SK-N-SH (cell line): ENCODE measurements around the gene LRR1. TPM values are rescaled to one million over a fixed set of nuclear protein-coding genes. Genes with fewer than 3 reads are reported as not detected.

Experiments
- CTCF ChIA-PET: fragments of 300-600, 350-600 bp; formaldehyde crosslinking; extraction: SDS; loops from one replicate; lab custom pipeline; 2021; lab: Yijun Ruan, JAX
- POLR2A ChIA-PET: fragments of 350-600 bp; sonication (Branson Sonifier 250); formaldehyde crosslinking; extraction: SDS; loops from one replicate; lab custom pipeline; 2020; ENCODE audit warnings: antibody characterized with exemption, inconsistent platforms; lab: Yijun Ruan, JAX
- DNase-seq: peaks from one replicate; pipeline ENCODE4 v3.0.0; 2012
- H2AFZ ChIP-seq: fragments of 200-600 bp; sonication (generic); 2 replicates; pipeline ENCODE4 v1.8.1; 2016; ENCODE audit warnings: antibody characterized with exemption, mild to moderate bottlenecking, low read depth
- H3F3A ChIP-seq: fragments of 200-600 bp; sonication (generic); replicated peaks from 2 replicates; pipeline ENCODE3; 2016; ENCODE audit warnings: antibody characterized with exemption, mild to moderate bottlenecking; ENCODE audit not compliant: insufficient read depth
- H3K27ac ChIP-seq, 2 experiments: fragments of 200-500 bp in 1 of 2; fragments of 200-600 bp in 1 of 2; sonication (Bioruptor generic) in 1 of 2; sonication (generic), shearing (Covaris generic) in 1 of 2; 2 replicates each; pipeline versions ENCODE4 v1.5.1 to v1.6.1; 2014 to 2016; ENCODE audit warnings: low read depth in 2 of 2, inconsistent platforms in 1 of 2, low read length in 1 of 2, mild to moderate bottlenecking in 1 of 2, mixed read lengths in 1 of 2
- H3K27me3 ChIP-seq: fragments of 200-600 bp; sonication (generic), shearing (Covaris generic); 2 replicates; pipeline ENCODE4 v1.6.1; 2016; ENCODE audit warnings: mixed run types; ENCODE audit not compliant: insufficient read depth
- H3K36me3 ChIP-seq, 2 experiments: fragments of 200-500 bp in 1 of 2; fragments of 200-600 bp in 1 of 2; sonication (Bioruptor generic) in 1 of 2; sonication (generic) in 1 of 2; replicated peaks in 1 of 2; 2 replicates each; pipeline versions ENCODE3 to v1.5.1; 2014 to 2016; ENCODE audit warnings: low read length in 1 of 2, mild to moderate bottlenecking in 1 of 2; ENCODE audit not compliant: insufficient read depth in 2 of 2, control insufficient read depth in 1 of 2
- H3K4me1 ChIP-seq, 2 experiments: fragments of 200-500 bp in 1 of 2; fragments of 200-600 bp in 1 of 2; sonication (Bioruptor generic) in 1 of 2; sonication (generic), shearing (Covaris generic) in 1 of 2; 2 replicates each; pipeline versions ENCODE4 v1.5.1 to v1.6.1; 2014 to 2016; ENCODE audit warnings: low read depth in 1 of 2, low read length in 1 of 2, mixed run types in 1 of 2; ENCODE audit not compliant: insufficient read depth in 2 of 2, control insufficient read depth in 1 of 2
- H3K4me2 ChIP-seq: fragments of 200-600 bp; sonication (generic), shearing (Covaris generic); 2 replicates; pipeline ENCODE4 v1.6.1; 2017; ENCODE audit warnings: mixed run types
- H3K4me3 ChIP-seq, 2 experiments: fragments of 200-500 bp in 1 of 2; fragments of 200-600 bp in 1 of 2; sonication (Bioruptor generic) in 1 of 2; sonication (generic), shearing (Covaris generic) in 1 of 2; 2 replicates each; pipeline versions ENCODE4 v1.5.1 to v1.8.1; 2014 to 2016; ENCODE audit warnings: low read depth in 2 of 2, inconsistent platforms in 1 of 2, low read length in 1 of 2, mild to moderate bottlenecking in 1 of 2, mixed read lengths in 1 of 2, moderate library complexity in 1 of 2
- H3K79me2 ChIP-seq: fragments of 200-600 bp; sonication (generic); 2 replicates; pipeline ENCODE4 v1.8.1; 2017; ENCODE audit warnings: mild to moderate bottlenecking; ENCODE audit not compliant: insufficient read depth
- H3K9ac ChIP-seq: fragments of 200-600 bp; sonication (generic); 2 replicates; pipeline ENCODE4 v1.6.1; 2017; ENCODE audit warnings: mixed run types
- H3K9me2 ChIP-seq: fragments of 200-600 bp; sonication (generic); 2 replicates; pipeline ENCODE4 v1.6.1; 2017; ENCODE audit warnings: mixed run types
- H3K9me3 ChIP-seq: fragments of 200-600 bp; sonication (generic); 2 replicates; pipeline ENCODE4 v1.6.1; 2017; ENCODE audit warnings: mixed run types, mild to moderate bottlenecking, moderate library complexity
- H4K20me1 ChIP-seq: fragments of 200-600 bp; sonication (generic); 2 replicates; pipeline ENCODE4 v1.6.1; 2017; ENCODE audit warnings: mild to moderate bottlenecking, mixed run types; ENCODE audit not compliant: insufficient read depth
- CHD2 ChIP-seq: fragments of 150-350 bp; IDR thresholded peaks from 2 replicates; pipeline ENCODE4 v1.6.1; 2018; ENCODE audit warnings: low read length; ENCODE audit not compliant: partially characterized antibody
- EZH2phosphoT487 ChIP-seq: fragments of 200-600 bp; sonication (generic); IDR thresholded peaks from 2 replicates; pipeline ENCODE4 v1.6.1; 2017; ENCODE audit warnings: low read depth, mixed run types, mild to moderate bottlenecking, antibody characterized with exemption, moderate library complexity, borderline replicate concordance
- FOSL2 ChIP-seq: IDR thresholded peaks from 2 replicates; pipeline ENCODE4 v1.4.0; 2012; ENCODE audit warnings: low read depth, mild to moderate bottlenecking, moderate library complexity, borderline replicate concordance
- FOXJ3 ChIP-seq: sonication (generic); formaldehyde crosslinking; IDR thresholded peaks from 2 replicates; pipeline ENCODE4 v1.5.1; 2020; ENCODE audit warnings: mild to moderate bottlenecking, missing genetic modification reagents
- GABPA ChIP-seq: IDR thresholded peaks from 2 replicates; pipeline ENCODE4 v1.4.0; 2012; ENCODE audit warnings: low read depth, mild to moderate bottlenecking
- GATA2 ChIP-seq: sonication (generic); formaldehyde crosslinking; IDR thresholded peaks from 2 replicates; pipeline ENCODE4 v1.5.0; 2020; ENCODE audit warnings: mild to moderate bottlenecking, missing genetic modification reagents
- MEF2A ChIP-seq: IDR thresholded peaks from 2 replicates; pipeline ENCODE4 v1.4.0; 2012; ENCODE audit warnings: low read depth, borderline replicate concordance
- NFIC ChIP-seq: IDR thresholded peaks from 2 replicates; pipeline ENCODE4 v1.4.0; 2012; ENCODE audit warnings: borderline replicate concordance
- PBX3 ChIP-seq: IDR thresholded peaks from 2 replicates; pipeline ENCODE4; 2012
- RAD21 ChIP-seq: IDR thresholded peaks from 2 replicates; pipeline ENCODE4 v1.6.1; 2012; ENCODE audit warnings: mild to moderate bottlenecking, low read length
- RCOR1 ChIP-seq: fragments of 150-350 bp; IDR thresholded peaks from 2 replicates; pipeline ENCODE4 v1.6.1; 2017; ENCODE audit warnings: antibody characterized with exemption, low read length
- RXRA ChIP-seq: IDR thresholded peaks from 2 replicates; pipeline ENCODE4 v1.4.0; 2012; ENCODE audit warnings: low read depth, mild to moderate bottlenecking, borderline replicate concordance
- TAF1 ChIP-seq: IDR thresholded peaks from 2 replicates; pipeline ENCODE4 v1.6.1; 2012; ENCODE audit warnings: low read depth, mild to moderate bottlenecking, low read length, moderate library complexity, borderline replicate concordance
- TCF12 ChIP-seq: IDR thresholded peaks from 2 replicates; pipeline ENCODE4 v1.4.0; 2012
- TEAD4 ChIP-seq: IDR thresholded peaks from 2 replicates; pipeline ENCODE4 v1.4.0; 2012; ENCODE audit warnings: mild to moderate bottlenecking, borderline replicate concordance; ENCODE audit not compliant: insufficient read depth
- USF1 ChIP-seq: IDR thresholded peaks from 2 replicates; pipeline ENCODE4 v1.4.0; 2012; ENCODE audit warnings: low read depth, borderline replicate concordance
- ZBTB33 ChIP-seq: IDR thresholded peaks from 2 replicates; pipeline ENCODE4 v1.4.0; 2012; ENCODE audit warnings: low read depth, borderline replicate concordance
- WGBS: methylation state at CpG from one replicate; pipeline ENCODE4 v1.1.6; 2017; ENCODE audit warnings: low lambda C conversion rate; 5-methylcytosine and 5-hydroxymethylcytosine counted together
- polyA plus RNA-seq, 3 experiments: library from polyadenylated mRNA; depleted of rRNA; stranded (reverse); fragments of >200 nt; gene quantifications; 2 replicates each; pipeline ENCODE4 v1.2.3, GENCODE V29; 2012

Gene LRR1
- polyA plus RNA-seq, 1 of the 3 experiments (the other 2 are of a cell fraction), result 9.3 TPM

DNA sequence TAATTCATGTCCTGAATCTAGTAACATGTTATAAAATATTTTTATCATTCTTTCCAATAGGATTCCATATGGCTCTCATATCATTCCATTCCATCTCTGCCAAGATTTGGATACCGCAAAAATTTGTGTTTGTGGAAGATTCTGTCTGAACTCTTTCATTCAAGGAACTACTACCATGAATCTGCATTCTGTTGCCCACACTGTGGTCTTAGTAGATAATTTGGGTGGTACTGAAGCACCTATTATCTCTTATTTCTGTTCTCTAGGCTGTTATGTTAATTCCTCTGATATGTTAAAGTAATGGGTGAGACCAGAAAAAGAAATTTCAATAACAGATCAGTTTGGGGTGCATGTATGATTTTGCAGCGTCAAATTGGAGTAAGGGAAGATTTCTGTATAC, 15.5 kb downstream of the LRR1 start:
- no peak for DNase-seq
- H3K4me3 ChIP-seq, result no peak overlapping the region
- no peak for TF ChIP-seq MEF2A
- no peak for TF ChIP-seq TAF1
- TF ChIP-seq RAD21, result no peak
- CTCF ChIA-PET, result interaction anchor here (1.2 to 1.5 kb wide), 2 partner anchors 16 to 27 kb away, joined by 3 to 6 read pairs; partner anchors contain the start of gene LRR1
- H3K9me2 ChIP-seq, result no peaks in the 10 kb centered on the region
- H3K9me3 ChIP-seq, result no peaks in the 10 kb centered on the region
- POLR2A ChIA-PET, result no interaction called here
- H3K27ac ChIP-seq, result no peak overlapping the region
- H3K4me2 ChIP-seq, result no peak overlapping the region
- H3K36me3 ChIP-seq, result peaks cover 16 to 33% of the 10 kb centered on the region in 2 experiments
- H4K20me1 ChIP-seq, result peaks cover 9% of the 10 kb centered on the region
- WGBS, result 84% methylated on average over 2 of the region's 2 CpGs
- H2AFZ ChIP-seq, result no peak overlapping the region
- H3K9ac ChIP-seq, result no peak overlapping the region
- H3K27me3 ChIP-seq, result no peaks in the 10 kb centered on the region
- H3K79me2 ChIP-seq, result peaks cover 42% of the 10 kb centered on the region
- H3F3A ChIP-seq, result peaks cover 38% of the 10 kb centered on the region
- H3K4me1 ChIP-seq, result peaks cover under 1 to 16% of the 10 kb centered on the region in 2 experiments

GRCh38 chr14:49615776-49616175, 17.0 kb downstream of the LRR1 start:
- TF ChIP-seq GABPA (no peak), TCF12 (no peak), CHD2 (no peak)
- peaks cover 14% of the 10 kb centered on the region for H4K20me1 ChIP-seq
- H3K4me2 ChIP-seq, result no peak overlapping the region
- peaks cover 4 to 16% of the 10 kb centered on the region in 2 experiments for H3K4me1 ChIP-seq
- H3K9ac ChIP-seq, result no peak overlapping the region
- peaks cover 38% of the 10 kb centered on the region for H3F3A ChIP-seq
- H3K4me3 ChIP-seq, result no peak overlapping the region
- H3K79me2 ChIP-seq, result peaks cover 52% of the 10 kb centered on the region
- H3K36me3 ChIP-seq, result peaks cover 16 to 34% of the 10 kb centered on the region in 2 experiments
- H3K27me3 ChIP-seq, result no peaks in the 10 kb centered on the region
- ChIA-PET CTCF (interaction anchor here (1.5 kb wide), 1 partner anchor 29 kb away, joined by 6 read pairs; no protein-coding TSS in a partner anchor), POLR2A (no interaction called here)
- H3K27ac ChIP-seq, result no peak overlapping the region
- no peak overlapping the region for H2AFZ ChIP-seq
- 95% methylated on average over 6 of the region's 6 CpGs for WGBS
- H3K9me2 ChIP-seq, result no peaks in the 10 kb centered on the region
- no peak for DNase-seq
- no peaks in the 10 kb centered on the region for H3K9me3 ChIP-seq

- ChIA-PET POLR2A (no interaction called here), CTCF (interaction anchor here (1.4 kb wide), 1 partner anchor 157 kb away, joined by 3 read pairs; no protein-coding TSS in a partner anchor)
- H3K9ac ChIP-seq, result no peak overlapping the region
- peaks cover 16 to 17% of the 10 kb centered on the region in 2 experiments for H3K4me1 ChIP-seq
- H3K27me3 ChIP-seq, result no peaks in the 10 kb centered on the region
- H3K27ac ChIP-seq, result peak overlapping the region in 1 of 2 experiments; percentile 10; a peak in 1 of 4 replicates
- no peak overlapping the region for H3K4me3 ChIP-seq
- H2AFZ ChIP-seq, result no peak overlapping the region
- DNase-seq, result no peak
- H3K79me2 ChIP-seq, result peaks cover 62% of the 10 kb centered on the region
- H4K20me1 ChIP-seq, result peaks cover 26% of the 10 kb centered on the region
- H3K9me2 ChIP-seq, result no peaks in the 10 kb centered on the region
- no peak overlapping the region for H3K4me2 ChIP-seq
- H3F3A ChIP-seq, result peaks cover 24% of the 10 kb centered on the region
- H3K9me3 ChIP-seq, result no peaks in the 10 kb centered on the region
- H3K36me3 ChIP-seq, result peaks cover 18 to 36% of the 10 kb centered on the region in 2 experiments
- WGBS, result 97% methylated on average over 6 of the region's 6 CpGs
- TF ChIP-seq GABPA (no peak), RXRA (no peak), EZH2phosphoT487 (no peak), GATA2 (CRISPR knock-in tag) (no peak), MEF2A (no peak), PBX3 (no peak), ZBTB33 (no peak), RCOR1 (no peak), TEAD4 (no peak), NFIC (no peak), TCF12 (no peak), FOSL2 (no peak), FOXJ3 (CRISPR knock-in tag) (no peak), USF1 (no peak)
Observed at GRCh38 chr14:49617852-49618519, 19.2 kb downstream of the LRR1 start.
